HG03159 (cell line): ENCODE measurements around the gene KCNA2.

Experiments used
- ATAC-seq: cut with Tn5 transposase; IDR thresholded peaks from one replicate; pipeline ENCODE4 v1.9.1; 2021; ENCODE audit warnings: mild to moderate bottlenecking, moderate library complexity; ENCODE audit not compliant: unreplicated experiment

Gene KCNA2

GRCh38 chr1:110604586-110605148 is 1.5 kb downstream of the KCNA2 start:
- ATAC-seq, result no peak

- ATAC-seq, result no peak
Measured at GRCh38 chr1:110603058-110603457, 3.1 kb downstream of the KCNA2 start.

DNA sequence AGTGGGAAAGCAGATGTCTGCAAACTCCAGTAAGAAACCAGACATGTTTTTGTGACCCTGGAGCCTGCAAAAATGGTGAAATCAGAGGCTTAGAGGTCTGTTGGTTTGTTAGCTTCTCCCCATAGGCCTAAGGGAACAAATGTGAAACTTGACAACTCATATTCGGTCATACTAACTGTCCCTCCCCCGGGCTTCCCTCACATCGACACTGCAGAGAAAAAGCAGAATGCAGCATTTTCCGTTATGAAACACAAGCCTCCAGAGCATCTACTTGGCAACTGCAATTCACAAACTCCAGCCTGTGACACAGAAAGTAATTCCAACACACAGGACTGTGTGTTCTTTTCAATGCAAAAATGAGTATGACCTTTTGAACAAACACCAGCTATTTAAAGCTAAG is 3.7 kb downstream of the KCNA2 start:
- ATAC-seq, result no peak

DNA sequence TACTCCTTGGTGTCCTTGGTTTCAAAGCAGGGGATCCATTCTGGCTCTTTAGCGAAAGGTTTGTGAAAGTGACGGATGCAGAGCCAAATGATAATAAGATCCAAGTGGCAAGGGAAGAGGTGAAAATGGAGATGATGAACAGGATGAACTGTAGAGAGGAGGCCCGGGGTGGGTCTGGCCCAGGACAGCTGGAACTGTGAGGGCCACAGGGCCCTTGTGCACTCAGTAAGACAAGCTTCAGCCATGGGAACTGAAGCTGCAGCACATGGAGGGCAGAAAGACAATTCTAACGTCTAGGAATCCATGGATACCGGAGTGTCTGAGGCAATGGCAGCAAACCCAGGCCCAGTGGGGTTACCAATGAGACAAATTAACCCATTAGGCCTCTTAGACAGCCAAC is 4.8 kb downstream of the KCNA2 start:
- no peak for ATAC-seq

DNA sequence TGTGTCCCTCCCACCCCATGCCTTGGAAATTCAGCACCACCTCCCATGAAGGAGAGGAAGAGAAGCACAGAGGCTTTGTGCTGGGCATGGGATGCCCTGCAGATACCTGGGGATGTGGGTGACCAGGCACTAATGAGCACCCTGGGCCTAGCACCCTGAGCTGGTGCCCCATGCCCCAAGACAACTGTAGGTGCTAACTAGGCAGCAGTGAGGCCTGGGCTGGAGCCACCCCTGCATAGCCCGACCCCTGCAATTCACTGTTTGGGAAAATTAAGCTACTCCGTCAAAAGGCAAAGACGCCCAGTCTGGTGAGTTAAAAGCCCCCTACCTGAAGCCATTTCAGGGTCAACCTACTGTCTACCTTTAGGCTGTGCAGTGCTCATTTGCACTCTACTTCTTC is 5.4 kb downstream of the KCNA2 start:
- no peak for ATAC-seq

- no peak for ATAC-seq
Measured at GRCh38 chr1:110597966-110598365, 8.2 kb downstream of the KCNA2 start.

GRCh38 chr1:110596312-110596711 is 9.8 kb downstream of the KCNA2 start:
- no peak for ATAC-seq

GRCh38 chr1:110595353-110595710 is 10.8 kb downstream of the KCNA2 start:
- ATAC-seq, result no peak

DNA sequence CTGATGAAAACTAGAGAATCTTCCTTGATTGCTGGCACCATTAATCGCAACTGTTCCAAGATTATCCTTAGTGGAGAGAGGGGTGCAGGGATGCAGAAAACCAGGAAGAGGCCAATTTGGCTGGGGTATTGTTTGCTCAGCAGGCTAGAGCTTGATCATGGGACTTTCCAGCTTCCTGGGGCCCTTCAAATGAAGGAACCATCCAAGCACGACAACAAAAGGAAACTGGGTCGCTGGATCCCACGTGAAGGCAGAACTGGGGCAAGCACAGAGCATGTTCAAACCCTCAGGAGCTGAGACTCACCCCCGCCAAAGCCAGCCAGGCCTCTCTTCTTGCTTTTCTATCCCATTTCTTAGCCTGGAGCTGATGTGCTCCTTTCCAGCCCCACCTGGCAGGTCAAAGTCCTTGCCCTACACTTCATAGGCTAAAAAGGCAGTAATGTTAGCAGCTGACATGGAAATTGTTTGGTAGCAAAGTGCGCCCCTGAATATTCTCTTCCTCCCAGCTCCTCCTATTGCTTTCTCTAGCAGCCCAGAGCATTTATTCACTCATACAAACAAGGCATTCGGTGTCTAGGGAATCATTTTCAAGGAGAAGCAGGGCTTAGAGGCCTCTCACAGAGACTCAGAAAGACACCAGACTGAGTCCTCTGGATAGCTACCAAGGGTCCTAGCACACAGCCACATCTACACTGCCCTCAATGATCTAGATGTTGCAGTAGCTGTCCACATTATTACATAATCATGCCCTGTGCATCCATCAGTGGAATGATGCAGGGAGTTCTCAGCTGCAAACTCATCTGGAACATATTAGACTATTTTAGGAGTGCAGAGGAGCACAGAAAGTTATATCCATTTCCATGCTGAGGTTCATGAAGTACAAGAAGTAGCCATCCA is 11.5 kb downstream of the KCNA2 start:
- ATAC-seq, result no peak

- no peak for ATAC-seq
Measured at GRCh38 chr1:110593902-110594301, 12.3 kb downstream of the KCNA2 start.

- ATAC-seq, result no peak
Measured at GRCh38 chr1:110591956-110592355, 14.2 kb downstream of the KCNA2 start.

- no peak for ATAC-seq
Measured at GRCh38 chr1:110588991-110589390, 17.2 kb downstream of the KCNA2 start.

GRCh38 chr1:110588486-110588885 is 17.7 kb downstream of the KCNA2 start:
- no peak for ATAC-seq

DNA sequence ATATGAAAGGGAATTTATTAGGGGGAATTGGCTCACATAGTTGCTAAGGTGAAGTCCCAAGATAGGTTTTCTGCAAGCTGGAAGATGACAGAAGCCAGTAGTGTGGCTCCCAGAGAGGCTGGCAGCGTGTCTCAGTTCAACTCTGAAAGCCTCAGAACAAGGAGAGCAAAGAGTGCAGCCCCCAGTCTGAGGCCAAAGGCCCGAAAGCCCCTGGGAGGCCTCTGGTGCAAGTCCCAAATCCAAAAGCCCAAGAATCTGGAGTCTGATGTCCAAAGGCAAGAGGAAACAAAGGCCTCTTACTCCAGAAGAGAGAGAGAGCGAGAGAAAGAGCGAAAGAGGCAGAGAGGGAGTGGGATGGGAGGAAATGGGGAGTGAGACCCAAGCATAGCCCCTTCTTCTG is 18.3 kb downstream of the KCNA2 start:
- no peak for ATAC-seq

- no peak for ATAC-seq
Measured at GRCh38 chr1:110585481-110585880, 20.7 kb downstream of the KCNA2 start.

- ATAC-seq, result no peak
Measured at GRCh38 chr1:110584045-110584444, 22.1 kb downstream of the KCNA2 start.

- ATAC-seq, result no peak
Measured at GRCh38 chr1:110583505-110583904, 22.7 kb downstream of the KCNA2 start.

DNA sequence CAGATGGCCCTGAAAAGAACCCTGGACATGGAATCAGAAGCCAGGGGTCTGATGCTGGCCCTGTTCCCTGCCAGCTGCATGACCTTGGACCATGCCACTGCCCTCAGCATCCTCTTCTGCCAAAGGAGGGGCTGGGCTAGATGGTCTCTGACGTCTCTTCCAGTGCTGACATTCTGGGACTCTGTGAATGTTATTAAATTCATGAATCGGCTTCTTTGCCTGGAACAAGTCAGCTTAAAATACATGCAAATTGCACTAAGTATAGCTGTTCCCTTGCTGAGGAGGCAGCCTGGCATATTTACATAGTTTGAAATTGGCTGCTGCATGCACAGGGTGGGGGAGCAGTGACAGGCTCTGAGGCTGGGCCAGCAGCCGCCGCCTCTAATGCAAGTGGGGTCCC is 23.8 kb downstream of the KCNA2 start:
- ATAC-seq, result no peak

GRCh38 chr1:110581682-110582145 is 24.4 kb downstream of the KCNA2 start:
- no peak for ATAC-seq

DNA sequence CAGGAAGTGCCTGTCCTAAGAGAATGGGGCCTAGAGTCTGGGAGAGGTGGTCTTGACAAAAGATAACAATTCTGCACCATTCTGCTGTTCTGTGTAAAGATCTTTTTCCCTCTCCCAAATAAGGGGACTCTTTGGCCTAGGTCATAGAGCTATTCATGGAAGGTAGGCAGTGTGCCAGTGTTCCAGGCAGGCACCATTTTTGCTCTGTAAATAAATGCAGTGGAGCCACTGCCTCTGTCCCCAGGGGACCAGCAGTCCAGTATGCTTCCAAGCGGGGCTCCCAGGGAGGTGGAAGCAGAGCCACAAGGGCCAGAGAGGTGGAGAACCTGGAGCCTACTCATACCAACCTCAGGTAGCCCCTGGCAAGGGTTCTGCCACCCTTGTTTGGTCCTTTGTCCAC is 25.9 kb downstream of the KCNA2 start:
- no peak for ATAC-seq

GRCh38 chr1:110579460-110579859 is 26.7 kb downstream of the KCNA2 start:
- ATAC-seq, result no peak

GRCh38 chr1:110576441-110576840 is 29.7 kb downstream of the KCNA2 start:
- no peak for ATAC-seq

GRCh38 chr1:110573314-110573713 is 32.8 kb downstream of the KCNA2 start:
- ATAC-seq, result no peak
